PC-3 (cell line): ENCODE results near the gene RNASET2.

Experiments used
- CTCF ChIP-seq: fragments of 300-600 bp; sonication (generic); conservative IDR thresholded peaks from 2 replicates; pipeline ENCODE4 v1.5.1; 2017; ENCODE audit warnings: antibody characterized with exemption, low read depth, mild to moderate bottlenecking, low read length
- EZH2 ChIP-seq: fragments of 300-600 bp; sonication (generic); IDR thresholded peaks from one replicate; pipeline ENCODE4 v1.6.1; 2017; ENCODE audit warnings: antibody characterized with exemption, mild to moderate bottlenecking, low read length; ENCODE audit not compliant: unreplicated experiment

DNA sequence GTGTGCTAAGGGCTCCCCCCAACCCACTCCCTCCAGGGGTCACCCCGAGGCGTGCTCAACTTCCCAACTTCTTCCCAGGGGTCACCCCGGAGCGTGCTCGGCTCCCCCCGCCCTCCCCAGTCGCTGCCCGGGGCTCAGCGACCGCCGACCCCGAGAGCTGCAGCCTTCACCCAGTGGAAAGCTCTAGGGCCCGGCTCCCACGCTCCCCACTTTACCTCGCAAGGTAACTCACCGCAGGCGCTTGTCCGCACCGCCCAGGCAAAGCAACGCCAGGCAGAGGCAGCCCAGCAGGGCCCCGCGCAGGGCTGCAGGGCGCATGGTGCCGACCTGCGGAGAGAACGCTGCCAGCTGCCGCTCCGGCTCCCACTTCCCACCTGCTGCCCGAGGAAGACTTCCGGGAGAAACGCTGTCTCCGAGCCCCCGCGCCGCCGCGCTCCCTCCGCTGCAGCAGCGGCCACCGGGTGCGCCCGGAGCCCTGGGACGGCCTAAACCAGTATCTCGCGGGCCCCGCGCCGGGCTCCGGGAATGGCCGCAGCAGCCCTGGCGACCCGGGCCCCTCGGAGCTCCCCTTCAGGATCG is 396 bp downstream of the RNASET2 start:
- TF ChIP-seq EZH2 = no peak
- no peak for TF ChIP-seq CTCF
